CD14-positive monocyte (primary cell): Measurements from ENCODE around the gene MAPK1. TPM values are rescaled to one million over a fixed set of nuclear protein-coding genes. Genes with fewer than 3 reads are reported as not detected.

Experiments used
- DNase-seq, 3 donors: peaks; one replicate each; pipeline ENCODE4 v3.0.0-alpha.2; 2011 to 2022
- H2AFZ ChIP-seq: 2 replicates; pipeline ENCODE4 v1.6.0; 2012; ENCODE audit warnings: mild to moderate bottlenecking, low read depth, low read length, inconsistent platforms; ENCODE audit not compliant: insufficient read depth, poor library complexity, severe bottlenecking
- H3K27ac ChIP-seq, 2 donors: 1 replicate in 1 of 2; 2 replicates in 1 of 2; pipeline ENCODE4 v1.5.1; 2012 to 2013; ENCODE audit warnings: low read length in 2 of 2, control low read depth in 1 of 2, inconsistent platforms in 1 of 2, low read depth in 1 of 2, mild to moderate bottlenecking in 1 of 2
- H3K27me3 ChIP-seq, 2 donors: one replicate each; pipeline versions ENCODE4 v1.6.0 to v1.6.1; 2011 to 2013; ENCODE audit warnings: low read length in 2 of 2; ENCODE audit not compliant: control insufficient read depth in 2 of 2, insufficient read depth in 2 of 2
- H3K36me3 ChIP-seq, 2 donors: replicated peaks in 1 of 2; 1 replicate in 1 of 2; 2 replicates in 1 of 2; pipeline versions ENCODE4 v1.5.1 to v1.6.1; 2012 to 2013; ENCODE audit warnings: low read length in 2 of 2, control low read depth in 1 of 2, inconsistent platforms in 1 of 2, mild to moderate bottlenecking in 1 of 2; ENCODE audit not compliant: insufficient read depth in 2 of 2, control insufficient read depth in 1 of 2
- H3K4me1 ChIP-seq, 2 donors: 1 replicate in 1 of 2; 2 replicates in 1 of 2; pipeline versions ENCODE4 v1.5.1 to v1.6.1; 2012 to 2013; ENCODE audit warnings: low read length in 2 of 2, control low read depth in 1 of 2, inconsistent platforms in 1 of 2, mild to moderate bottlenecking in 1 of 2, moderate library complexity in 1 of 2; ENCODE audit not compliant: insufficient read depth in 2 of 2, control insufficient read depth in 1 of 2
- H3K4me2 ChIP-seq: replicated peaks from 2 replicates; pipeline ENCODE3; 2012; ENCODE audit warnings: low read length, moderate library complexity, mild to moderate bottlenecking; ENCODE audit not compliant: poor library complexity, severe bottlenecking; ENCODE audit errors: extremely low read depth
- H3K4me3 ChIP-seq, 3 experiments: fragments of 200-600 bp in 1 of 3; sonication (generic) in 1 of 3; replicated peaks in 1 of 3; 1 replicate in 2 of 3; 2 replicates in 1 of 3; pipeline ENCODE4 v1.5.1; 2011 to 2013; ENCODE audit warnings: low read length in 3 of 3, mild to moderate bottlenecking in 3 of 3, control low read depth in 2 of 3, low read depth in 2 of 3, inconsistent platforms in 1 of 3, moderate library complexity in 1 of 3
- H3K79me2 ChIP-seq: 2 replicates; pipeline ENCODE4 v1.6.0; 2012; ENCODE audit warnings: mild to moderate bottlenecking, control low read depth, inconsistent platforms, low read length, moderate library complexity; ENCODE audit not compliant: insufficient read depth
- H3K9ac ChIP-seq: 2 replicates; pipeline ENCODE4 v1.6.0; 2017; ENCODE audit warnings: low read length, mild to moderate bottlenecking; ENCODE audit not compliant: insufficient read depth, poor library complexity, severe bottlenecking
- H3K9me3 ChIP-seq, 2 donors: replicated peaks in 1 of 2; 1 replicate in 1 of 2; 2 replicates in 1 of 2; pipeline versions ENCODE4 v1.5.1 to v1.6.1; 2012 to 2013; ENCODE audit warnings: low read length in 2 of 2, control low read depth in 1 of 2; ENCODE audit not compliant: control insufficient read depth in 1 of 2, insufficient read depth in 1 of 2
- H4K20me1 ChIP-seq: 2 replicates; pipeline ENCODE4 v1.6.0; 2012; ENCODE audit warnings: mild to moderate bottlenecking, low read length, control low read depth, moderate library complexity; ENCODE audit not compliant: insufficient read depth
- H3K27ac Mint-ChIP-seq, 7 donors: one replicate each; pipeline ENCODE4 v1.8.0; 2020; ENCODE audit warnings: mild to moderate bottlenecking in 7 of 7, mixed read lengths in 7 of 7, moderate library complexity in 6 of 7, inconsistent platforms in 2 of 7
- H3K27me3 Mint-ChIP-seq, 3 donors: one replicate each; pipeline ENCODE4 v1.8.0; 2021 to 2022; ENCODE audit warnings: low read depth in 3 of 3, mild to moderate bottlenecking in 3 of 3, mixed read lengths in 3 of 3, moderate library complexity in 3 of 3, inconsistent platforms in 1 of 3
- H3K36me3 Mint-ChIP-seq, 2 donors: one replicate each; pipeline ENCODE4 v1.8.0; 2020; ENCODE audit warnings: mixed read lengths in 2 of 2, inconsistent platforms in 1 of 2, mild to moderate bottlenecking in 1 of 2
- H3K4me1 Mint-ChIP-seq: one replicate; pipeline ENCODE4 v1.8.0; 2020; ENCODE audit warnings: mild to moderate bottlenecking, mixed read lengths
- H3K4me3 Mint-ChIP-seq, 2 donors: one replicate each; pipeline ENCODE4 v1.8.0; 2020; ENCODE audit warnings: mild to moderate bottlenecking in 2 of 2, mixed read lengths in 2 of 2, moderate library complexity in 1 of 2
- H3K9me3 Mint-ChIP-seq, 7 donors: one replicate each; pipeline ENCODE4 v1.8.0; 2020 to 2022; ENCODE audit warnings: mixed read lengths in 7 of 7, mild to moderate bottlenecking in 6 of 7, moderate library complexity in 6 of 7, inconsistent platforms in 2 of 7
- WGBS: methylation state at CpG from one replicate; pipeline ENCODE4 v1.1.5; 2013; ENCODE audit warnings: missing lambda C conversion rate; ENCODE audit not compliant: insufficient coverage; 5-methylcytosine and 5-hydroxymethylcytosine counted together
- intact Hi-C, 2 donors: fragments of 100-400 bp; cut with micrococcal nuclease; formaldehyde crosslinking; loops; one replicate each; pipeline versions ENCODE4 v1.15.0 to v1.15.1; 2023
- polyA plus RNA-seq, 3 donors: library from polyadenylated mRNA; depleted of rRNA in 1 of 3; unstranded in 2 of 3; stranded (reverse) in 1 of 3; fragments of 300-500 nt in 2 of 3; fragments of >200 nt in 1 of 3; fragmentation: Illumina TruSeq in 2 of 3; gene quantifications; 1 replicate in 2 of 3; 2 replicates in 1 of 3; pipeline ENCODE4 v1.2.3, GENCODE V29; 2012 to 2021
- small RNA-seq: library from RNA; depleted of rRNA; stranded (forward); fragments of <200 nt; gene quantifications from one replicate; pipeline ENCODE3, GENCODE V24; 2012; ENCODE audit warnings: low read depth; ENCODE audit not compliant: insufficient read length
- TF ChIP-seq, protein P1 (sequence below): fragments of 200-600 bp; IDR thresholded peaks from one replicate; pipeline ENCODE4 v1.8.0; 2022; ENCODE audit warnings: antibody characterized with exemption, mild to moderate bottlenecking

The MAPK1 gene
- polyA plus RNA-seq, 3 donors: 47.0 to 148 (median 118) TPM

DNA sequence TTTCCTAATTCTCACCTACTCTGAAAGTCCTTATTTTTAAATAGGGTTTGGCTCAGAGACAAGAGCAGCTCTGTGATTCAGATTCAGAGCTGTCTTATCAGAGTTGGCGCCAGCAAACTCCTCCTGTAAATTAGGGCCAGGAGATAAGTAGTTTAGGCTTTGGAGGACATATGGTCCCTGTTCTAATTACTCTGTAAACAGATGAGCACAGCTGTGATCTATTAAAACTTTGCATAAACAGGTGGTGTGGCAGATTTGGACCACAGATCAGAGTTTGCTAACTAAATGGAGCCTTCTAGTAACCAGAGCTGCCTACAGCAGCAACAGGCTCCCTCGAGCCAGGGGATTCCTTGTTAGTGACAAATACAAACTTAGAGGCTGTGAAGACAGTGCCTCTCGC, 159.8 kb downstream of the MAPK1 start:
- no peak overlapping the region for H3K9ac ChIP-seq
- no peaks in the 10 kb centered on the region for H3K36me3 ChIP-seq
- H3K27ac ChIP-seq: no peak overlapping the region
- peaks cover 0 to 7% of the 10 kb centered on the region in 2 donors for H3K36me3 Mint-ChIP-seq
- no peak overlapping the region for H3K4me2 ChIP-seq
- no peak for DNase-seq
- H3K9me3 ChIP-seq: no peaks in the 10 kb centered on the region
- H3K4me3 Mint-ChIP-seq: no peak overlapping the region
- TF ChIP-seq, protein P1, sequence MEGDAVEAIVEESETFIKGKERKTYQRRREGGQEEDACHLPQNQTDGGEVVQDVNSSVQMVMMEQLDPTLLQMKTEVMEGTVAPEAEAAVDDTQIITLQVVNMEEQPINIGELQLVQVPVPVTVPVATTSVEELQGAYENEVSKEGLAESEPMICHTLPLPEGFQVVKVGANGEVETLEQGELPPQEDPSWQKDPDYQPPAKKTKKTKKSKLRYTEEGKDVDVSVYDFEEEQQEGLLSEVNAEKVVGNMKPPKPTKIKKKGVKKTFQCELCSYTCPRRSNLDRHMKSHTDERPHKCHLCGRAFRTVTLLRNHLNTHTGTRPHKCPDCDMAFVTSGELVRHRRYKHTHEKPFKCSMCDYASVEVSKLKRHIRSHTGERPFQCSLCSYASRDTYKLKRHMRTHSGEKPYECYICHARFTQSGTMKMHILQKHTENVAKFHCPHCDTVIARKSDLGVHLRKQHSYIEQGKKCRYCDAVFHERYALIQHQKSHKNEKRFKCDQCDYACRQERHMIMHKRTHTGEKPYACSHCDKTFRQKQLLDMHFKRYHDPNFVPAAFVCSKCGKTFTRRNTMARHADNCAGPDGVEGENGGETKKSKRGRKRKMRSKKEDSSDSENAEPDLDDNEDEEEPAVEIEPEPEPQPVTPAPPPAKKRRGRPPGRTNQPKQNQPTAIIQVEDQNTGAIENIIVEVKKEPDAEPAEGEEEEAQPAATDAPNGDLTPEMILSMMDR: no peak
- WGBS: 86% methylated on average over 2 of the region's 3 CpGs
- H3K79me2 ChIP-seq: no peaks in the 10 kb centered on the region
- no peaks in the 10 kb centered on the region for H3K9me3 Mint-ChIP-seq
- H4K20me1 ChIP-seq: no peaks in the 10 kb centered on the region
- no peak overlapping the region for H2AFZ ChIP-seq
- H3K4me1 Mint-ChIP-seq: no peaks in the 10 kb centered on the region
- no peaks in the 10 kb centered on the region for H3K27me3 Mint-ChIP-seq
- H3K4me3 ChIP-seq: no peak overlapping the region
- no peaks in the 10 kb centered on the region for H3K4me1 ChIP-seq
- H3K27me3 ChIP-seq: no peaks in the 10 kb centered on the region
- intact Hi-C loops: no loop called here
- no peak overlapping the region for H3K27ac Mint-ChIP-seq

Small RNA genes lying within 50 kb of the gene (small RNA-seq; reads per million reads assigned to genes)
- not detected for gene RN7SL280P
- 1.9 reads per million for gene RNA5SP493

Other genes starting within 250 kb of the MAPK1 start
- gene YDJC, start 237.6 kb downstream of the MAPK1 start, polyA plus RNA-seq: 10 to 100 TPM; 26.5 to 32.9 (median 26.7) TPM
- under 1 TPM in 1 of 3 donors, not detected in 2; 0.21 TPM for gene CCDC116, start 234.9 kb downstream of the MAPK1 start, polyA plus RNA-seq
- gene SDF2L1, start 225.3 kb downstream of the MAPK1 start, polyA plus RNA-seq: 10 to 100 TPM; 31.7 to 46.2 (median 44.7) TPM
- 10 to 100 TPM in 2 of 3 donors, 1 to 10 TPM in 1; 8.9 to 60.9 (median 16.8) TPM for gene PPIL2, start 201.6 kb downstream of the MAPK1 start, polyA plus RNA-seq
- gene YPEL1, start 131.9 kb downstream of the MAPK1 start, polyA plus RNA-seq: 1 to 10 TPM; 1.0 to 2.3 (median 2.0) TPM
- 10 to 100 TPM; 28.8 to 95.0 (median 37.2) TPM for gene PPM1F, start 85.2 kb upstream of the MAPK1 start, polyA plus RNA-seq
- 10 to 100 TPM in 1 of 3 donors, 1 to 10 TPM in 2; 9.0 to 31.9 (median 9.5) TPM for gene TOP3B, start 115.1 kb upstream of the MAPK1 start, polyA plus RNA-seq